Keratinocyte (primary cell): ENCODE results near the gene RASIP1.
A peak's percentile ranks its signal among the peaks of the same experiment; 100 is the strongest.

ENCODE experiments used
- CTCF ChIP-seq, 3 experiments: IDR thresholded peaks in 1 of 3; conservative IDR thresholded peaks in 1 of 3; optimal IDR thresholded peaks in 1 of 3; 2 replicates in 2 of 3; 3 replicates in 1 of 3; pipeline versions ENCODE3 to v1.5.1; 2011; ENCODE audit warnings: low read length in 3 of 3, mild to moderate bottlenecking in 3 of 3, moderate library complexity in 2 of 3, control low read depth in 1 of 3, inconsistent platforms in 1 of 3; ENCODE audit not compliant: insufficient read depth in 2 of 3; ENCODE audit errors: extremely low read depth in 1 of 3
- EZH2 ChIP-seq: IDR thresholded peaks from one replicate; pipeline ENCODE4 v1.6.1; 2012; ENCODE audit warnings: inconsistent platforms, mild to moderate bottlenecking, low read length, moderate library complexity

DNA sequence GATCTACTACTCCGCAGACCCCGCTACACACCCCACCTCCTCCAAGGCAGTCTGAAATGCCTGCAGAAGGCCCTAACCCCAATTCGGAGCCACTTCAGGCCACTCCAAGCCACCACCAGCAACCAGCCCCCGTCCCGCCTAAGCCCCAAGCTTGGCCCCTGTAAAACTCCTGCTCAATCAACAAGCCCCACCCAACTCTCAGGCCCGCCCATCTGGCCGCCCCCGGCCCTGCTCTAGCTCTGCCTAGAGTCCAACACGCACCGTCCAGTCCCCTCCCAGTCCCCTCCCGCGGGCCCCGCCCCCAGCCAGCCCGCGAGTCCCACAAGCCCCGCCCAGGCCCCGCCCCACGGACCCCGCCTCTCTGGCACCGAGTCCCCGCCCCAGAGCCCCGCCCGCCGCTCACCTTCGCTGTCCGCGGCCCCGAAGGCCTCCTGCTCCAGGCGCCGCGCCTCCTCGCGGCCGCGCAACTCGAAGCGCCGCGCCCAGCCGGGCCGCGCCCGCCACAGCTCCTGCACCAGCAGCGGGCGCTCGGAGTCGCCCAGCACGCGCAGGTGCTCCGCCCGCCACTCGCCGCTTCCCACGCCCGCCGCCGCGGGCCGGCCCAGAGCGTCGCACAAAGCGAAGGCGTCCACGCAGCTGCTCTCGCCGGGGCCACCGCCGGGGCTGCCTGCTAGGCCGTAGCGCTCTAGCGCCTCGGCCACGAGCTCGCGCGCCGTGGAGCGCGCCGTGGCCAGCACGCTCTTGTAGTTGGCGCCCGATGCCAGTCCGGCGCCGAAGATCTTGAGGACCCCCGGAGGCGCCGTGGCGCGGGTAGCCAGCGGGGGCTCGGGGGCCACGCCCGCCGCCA, 1.6 kb downstream of the RASIP1 start:
- TF ChIP-seq CTCF (optimal IDR thresholded peaks at IDR 0.05 in 1 of 3, IDR thresholded peaks at IDR 0.05 in 1 of 3, conservative IDR thresholded peaks at IDR 0.05 in 1 of 3; ENCODE audit: extremely low read depth in 1 of 3, insufficient read depth in 2 of 3, low read length in 3 of 3): peak in 1 of 3 experiments; percentile 67
- no peak for TF ChIP-seq EZH2
